22Rv1 (cell line): ENCODE data around the gene MLXIP.

Experiments
- CTCF ChIP-seq: fragments of 450-650 bp; IDR thresholded peaks from 2 replicates; pipeline ENCODE4 v1.5.1; 2017; ENCODE audit warnings: mild to moderate bottlenecking
- ZFX ChIP-seq: fragments of 450-650 bp; IDR thresholded peaks from 2 replicates; pipeline ENCODE4 v1.6.1; 2017; ENCODE audit warnings: antibody characterized with exemption, borderline replicate concordance

- no peak for TF ChIP-seq CTCF
- TF ChIP-seq ZFX, result no peak
Observed at GRCh38 chr12:122046145-122046544, 32.4 kb upstream of the MLXIP start.
